K562 (cell line): Measurements from ENCODE around the gene AKNAD1. TPM values are rescaled to one million over a fixed set of nuclear protein-coding genes. Genes with fewer than 3 reads are reported as not detected.

ENCODE experiments used
- ATAC-seq: fragments of 200-7000 bp; cut with Tn5 transposase; 3 replicates; pipeline ENCODE4 v1.9.1; 2020; ENCODE audit warnings: moderate library complexity
- BruUV-seq: library from RNA; stranded (reverse); fragments of 400-500 nt; replicated peaks from 2 replicates; lab custom pipeline; 2021; lab: Mats Ljungman, UMichigan
- CTCF ChIA-PET: fragments of 300-600 bp; formaldehyde crosslinking; extraction: SDS; loops from one replicate; lab custom pipeline; 2021; ENCODE audit warnings: low intra/inter-chr PET ratio; lab: Yijun Ruan, JAX
- POLR2A ChIA-PET: fragments of 300-600, 350-650 bp; sonication (Branson Sonifier 250); formaldehyde crosslinking; extraction: SDS; loops from one replicate; lab custom pipeline; 2021; ENCODE audit warnings: antibody characterized with exemption, inconsistent platforms; lab: Yijun Ruan, JAX
- DNase-seq, 4 experiments: peaks; one replicate each; pipeline versions ENCODE4 v3.0.0 to v3.0.0-alpha.2; 2011 to 2018; ENCODE audit warnings: low spot score in 3 of 4, mixed read lengths in 3 of 4; ENCODE audit errors: extremely low read depth in 1 of 4
- FAIRE-seq: peaks from 2 replicates; lab custom pipeline; 2011; peaks lifted over from hg19 to GRCh38; lab: Jason Lieb, UNC
- H2AFZ ChIP-seq: 2 replicates; pipeline ENCODE4 v1.6.0; 2011; ENCODE audit warnings: low read depth, low read length, control low read depth, inconsistent platforms
- H3K27ac ChIP-seq: fragments of 200-600 bp; 3 replicates; pipeline ENCODE4 v1.8.0; 2011; ENCODE audit warnings: low read depth, mild to moderate bottlenecking, control low read depth, inconsistent platforms, low read length, moderate library complexity, mixed read lengths; ENCODE audit errors: extremely low read depth
- H3K27me3 ChIP-seq, 2 experiments: fragments of 300-600 bp in 1 of 2; 2 replicates in 1 of 2; 3 replicates in 1 of 2; pipeline versions ENCODE4 v1.6.0 to v1.8.0; 2011; ENCODE audit warnings: inconsistent platforms in 2 of 2, low read length in 2 of 2, mild to moderate bottlenecking in 1 of 2, mixed read lengths in 1 of 2, moderate library complexity in 1 of 2; ENCODE audit not compliant: control insufficient read depth in 2 of 2, insufficient read depth in 2 of 2
- H3K36me3 ChIP-seq: fragments of 300-600 bp; 3 replicates; pipeline ENCODE4 v1.8.0; 2011; ENCODE audit warnings: mild to moderate bottlenecking, low read length, inconsistent platforms; ENCODE audit not compliant: control insufficient read depth, insufficient read depth
- H3K4me1 ChIP-seq, 2 experiments: fragments of 200-600 bp in 1 of 2; replicated peaks in 1 of 2; 2 replicates in 1 of 2; 3 replicates in 1 of 2; pipeline versions ENCODE4 v1.5.1 to v1.8.0; 2011; ENCODE audit warnings: inconsistent platforms in 2 of 2, low read length in 2 of 2, mild to moderate bottlenecking in 1 of 2, mixed read lengths in 1 of 2, moderate library complexity in 1 of 2; ENCODE audit not compliant: control insufficient read depth in 2 of 2, insufficient read depth in 2 of 2
- H3K4me2 ChIP-seq: 2 replicates; pipeline ENCODE4 v1.6.1; 2011; ENCODE audit warnings: low read length, control low read depth, inconsistent platforms, mixed read lengths; ENCODE audit not compliant: insufficient read depth
- H3K4me3 ChIP-seq: fragments of 200-600 bp; sonication (generic), shearing (Covaris generic); 2 replicates; pipeline ENCODE4 v1.5.1; 2016; ENCODE audit warnings: control low read depth, inconsistent platforms
- H3K79me2 ChIP-seq: fragments of 200-600 bp; 3 replicates; pipeline ENCODE4 v1.8.0; 2011; ENCODE audit warnings: low read length, inconsistent platforms; ENCODE audit not compliant: control insufficient read depth, insufficient read depth
- H3K9ac ChIP-seq, 2 experiments: 2 replicates each; pipeline versions ENCODE4 v1.6.0 to v1.6.1; 2011; ENCODE audit warnings: low read depth in 2 of 2, low read length in 2 of 2, control low read depth in 1 of 2, inconsistent platforms in 1 of 2, mild to moderate bottlenecking in 1 of 2, mixed read lengths in 1 of 2; ENCODE audit not compliant: insufficient read depth in 1 of 2
- H3K9me1 ChIP-seq: one replicate; pipeline ENCODE4 v1.6.0; 2011; ENCODE audit warnings: inconsistent platforms, mild to moderate bottlenecking, low read length, moderate library complexity; ENCODE audit not compliant: control insufficient read depth, insufficient read depth
- H3K9me3 ChIP-seq: replicated peaks from 2 replicates; pipeline ENCODE4 v1.5.1; 2011; ENCODE audit warnings: low read depth, low read length, inconsistent platforms; ENCODE audit not compliant: control insufficient read depth, insufficient read depth
- H4K20me1 ChIP-seq: replicated peaks from 2 replicates; pipeline ENCODE4 v1.6.1; 2011; ENCODE audit warnings: low read length, inconsistent platforms, mixed read lengths; ENCODE audit not compliant: control insufficient read depth, insufficient read depth
- CBX3 ChIP-seq, 2 experiments: IDR thresholded peaks; 1 replicate in 1 of 2; 2 replicates in 1 of 2; pipeline ENCODE4 v1.6.1; 2012; ENCODE audit warnings: inconsistent platforms in 2 of 2, low read length in 2 of 2, borderline replicate concordance in 1 of 2, control low read depth in 1 of 2
- CREB1 ChIP-seq, 2 experiments: sonication (generic) in 1 of 2; formaldehyde crosslinking in 1 of 2; IDR thresholded peaks; 2 replicates each; pipeline versions ENCODE4 v1.6.1 to v1.8.0; 2012 to 2022; ENCODE audit warnings: inconsistent platforms in 1 of 2, mild to moderate bottlenecking in 1 of 2, missing genetic modification reagents in 1 of 2, moderate library complexity in 1 of 2
- DACH1 ChIP-seq: fragments of 450-650 bp; IDR thresholded peaks from 2 replicates; pipeline ENCODE4 v1.6.1; 2018; ENCODE audit not compliant: partially characterized antibody
- EP400 ChIP-seq: fragments of 450-650 bp; IDR thresholded peaks from 2 replicates; pipeline ENCODE4 v1.6.1; 2017; ENCODE audit warnings: antibody characterized with exemption, mild to moderate bottlenecking, moderate library complexity
- HNRNPK ChIP-seq: fragments of 200-400 bp; formaldehyde crosslinking; IDR thresholded peaks from one replicate; pipeline ENCODE4 v1.6.1; 2018; ENCODE audit warnings: mild to moderate bottlenecking, low read depth, low read length; ENCODE audit not compliant: poor library complexity, severe bottlenecking
- KLF16 ChIP-seq: IDR thresholded peaks from 2 replicates; pipeline ENCODE4 v1.6.1; 2016; ENCODE audit warnings: antibody characterized with exemption
- KLF6 ChIP-seq: fragments of 250-450 bp; sonication (Bioruptor Pico); IDR thresholded peaks from 2 replicates; pipeline ENCODE4 v1.4.0; 2020; ENCODE audit warnings: mild to moderate bottlenecking, moderate library complexity, borderline replicate concordance
- NBN ChIP-seq: fragments of 450-650 bp; IDR thresholded peaks from 2 replicates; pipeline ENCODE4 v1.6.1; 2016; ENCODE audit warnings: low read depth, mild to moderate bottlenecking
- NFATC3 ChIP-seq: fragments of 450-650 bp; IDR thresholded peaks from 2 replicates; pipeline ENCODE4 v1.6.1; 2017; ENCODE audit warnings: mild to moderate bottlenecking
- NFE2 ChIP-seq: IDR thresholded peaks from 2 replicates; pipeline ENCODE4 v1.6.1; 2014; ENCODE audit warnings: antibody characterized with exemption, low read depth
- NFIC ChIP-seq: fragments of 450-650 bp; IDR thresholded peaks from 2 replicates; pipeline ENCODE4 v1.6.1; 2017; ENCODE audit warnings: mild to moderate bottlenecking, inconsistent platforms
- RBFOX2 ChIP-seq: fragments of 200-400 bp; formaldehyde crosslinking; IDR thresholded peaks from 2 replicates; pipeline ENCODE4 v1.6.1; 2017; ENCODE audit warnings: low read depth, mild to moderate bottlenecking, low read length, moderate library complexity
- RBM15 ChIP-seq: fragments of 200-400 bp; formaldehyde crosslinking; IDR thresholded peaks from 2 replicates; pipeline ENCODE4 v1.6.1; 2018; ENCODE audit warnings: mild to moderate bottlenecking, low read length, moderate library complexity; ENCODE audit not compliant: insufficient read depth
- SPI1 ChIP-seq: IDR thresholded peaks from 2 replicates; pipeline ENCODE4 v1.6.1; 2011; ENCODE audit warnings: low read depth, low read length, control low read depth, borderline replicate concordance
- TAF7 ChIP-seq: fragments of 450-650 bp; IDR thresholded peaks from 2 replicates; pipeline ENCODE4 v1.6.1; 2016; ENCODE audit warnings: missing genetic modification characterization, missing compliant biosample characterization
- TAL1 ChIP-seq: fragments of 450-650 bp; IDR thresholded peaks from 2 replicates; pipeline ENCODE4 v1.6.1; 2016; ENCODE audit warnings: mild to moderate bottlenecking
- WHSC1 ChIP-seq: IDR thresholded peaks from one replicate; pipeline ENCODE4 v1.6.1; 2012; ENCODE audit warnings: low read length, control low read depth, inconsistent platforms
- ZNF699 ChIP-seq: fragments of 250-450 bp; sonication (Bioruptor Pico); IDR thresholded peaks from 2 replicates; pipeline ENCODE4 v1.8.0; 2021; ENCODE audit warnings: mild to moderate bottlenecking, moderate library complexity; ENCODE audit not compliant: insufficient replicate concordance
- WGBS: fragments of 100-300 bp; shearing (Covaris generic); methylation state at CpG from one replicate; pipeline ENCODE4 v1.1.6; 2016; ENCODE audit warnings: low coverage, mixed read lengths; ENCODE audit not compliant: insufficient coverage; ENCODE audit errors: missing lambda C conversion rate; 5-methylcytosine and 5-hydroxymethylcytosine counted together
- in situ Hi-C: fragments of 300-500 bp; cut with MboI; formaldehyde crosslinking; loops from 4 replicates; pipeline ENCODE4 v1.15.0; 2018; ENCODE audit warnings: inconsistent platforms, mixed read lengths
- intact Hi-C: fragments of 100-400 bp; cut with micrococcal nuclease; formaldehyde crosslinking; loops from 2 replicates; pipeline ENCODE4 v1.14.2; 2022
- polyA plus RNA-seq, 8 experiments: library from polyadenylated mRNA; depleted of rRNA in 4 of 8; stranded (reverse) in 5 of 8; unstranded in 3 of 8; fragments of >200 nt; fragmentation: Nextera tagmentation in 2 of 8; fragmentation: Illumina TruSeq in 1 of 8; extraction: Ambion mirVana in 2 of 8; extraction: Trizol in 1 of 8; gene quantifications; 2 replicates each; pipeline versions ENCODE4 v1.2.1 to v1.2.3, GENCODE V29; 2011 to 2014; ENCODE audit warnings: inconsistent platforms in 1 of 8, missing spikeins in 1 of 8
- total RNA-seq, 7 experiments: library from RNA; depleted of rRNA in 6 of 7; stranded (reverse); fragments of >200 nt in 6 of 7; fragmentation: Illumina TruSeq in 2 of 7; extraction: Trizol in 2 of 7; gene quantifications; 2 replicates each; pipeline versions ENCODE4 v1.2.1 to v1.2.3, GENCODE V29; 2011 to 2021; ENCODE audit warnings: low replicate concordance in 1 of 7
- TF ChIP-seq, protein P1 (sequence below), 3 experiments: IDR thresholded peaks in 2 of 3; conservative IDR thresholded peaks in 1 of 3; 2 replicates each; pipeline ENCODE4 v1.5.1; 2011 to 2012; ENCODE audit warnings: low read length in 3 of 3, mild to moderate bottlenecking in 3 of 3, control low read depth in 2 of 3, improper control_type of control experiment in 1 of 3, inconsistent platforms in 1 of 3, low read depth in 1 of 3, mixed read lengths in 1 of 3, moderate library complexity in 1 of 3; ENCODE audit not compliant: insufficient read depth in 2 of 3
- TF ChIP-seq, protein P2 (sequence below): fragments of 450-650 bp; IDR thresholded peaks from 2 replicates; pipeline ENCODE4 v1.6.1; 2017; ENCODE audit warnings: mild to moderate bottlenecking, moderate library complexity

AKNAD1 gene
- total and polyA plus RNA-seq, 9 of the 15 experiments (the other 6 are each of a cell fraction or from before 2014, with no cell fraction given), result 0.13 to 0.30 TPM; not detected in 7

- no peak overlapping the region for H2AFZ ChIP-seq
- no peaks in the 10 kb centered on the region for H3K9me1 ChIP-seq
- H3K36me3 ChIP-seq, result no peaks in the 10 kb centered on the region
- ATAC-seq (no peak), DNase-seq (no peak), FAIRE-seq (no peak)
- no peaks in the 10 kb centered on the region for H3K9me3 ChIP-seq
- no peak overlapping the region for H3K4me3 ChIP-seq
- ChIA-PET CTCF (interaction anchor here (1.0 to 6.3 kb wide), 2 partner anchors 71 to 286 kb away, joined by 3 to 89 read pairs; no protein-coding TSS in a partner anchor), POLR2A (interaction anchor here (0.6 to 1.4 kb wide), 4 partner anchors 9 to 45 kb away, joined by 3 read pairs; no protein-coding TSS in a partner anchor)
- H3K27me3 ChIP-seq, result no peaks in the 10 kb centered on the region
- no TSS peak for BruUV-seq
- TF ChIP-seq KLF6 (CRISPR knock-in tag), result no peak
- TF ChIP-seq, protein P1, sequence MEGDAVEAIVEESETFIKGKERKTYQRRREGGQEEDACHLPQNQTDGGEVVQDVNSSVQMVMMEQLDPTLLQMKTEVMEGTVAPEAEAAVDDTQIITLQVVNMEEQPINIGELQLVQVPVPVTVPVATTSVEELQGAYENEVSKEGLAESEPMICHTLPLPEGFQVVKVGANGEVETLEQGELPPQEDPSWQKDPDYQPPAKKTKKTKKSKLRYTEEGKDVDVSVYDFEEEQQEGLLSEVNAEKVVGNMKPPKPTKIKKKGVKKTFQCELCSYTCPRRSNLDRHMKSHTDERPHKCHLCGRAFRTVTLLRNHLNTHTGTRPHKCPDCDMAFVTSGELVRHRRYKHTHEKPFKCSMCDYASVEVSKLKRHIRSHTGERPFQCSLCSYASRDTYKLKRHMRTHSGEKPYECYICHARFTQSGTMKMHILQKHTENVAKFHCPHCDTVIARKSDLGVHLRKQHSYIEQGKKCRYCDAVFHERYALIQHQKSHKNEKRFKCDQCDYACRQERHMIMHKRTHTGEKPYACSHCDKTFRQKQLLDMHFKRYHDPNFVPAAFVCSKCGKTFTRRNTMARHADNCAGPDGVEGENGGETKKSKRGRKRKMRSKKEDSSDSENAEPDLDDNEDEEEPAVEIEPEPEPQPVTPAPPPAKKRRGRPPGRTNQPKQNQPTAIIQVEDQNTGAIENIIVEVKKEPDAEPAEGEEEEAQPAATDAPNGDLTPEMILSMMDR (IDR thresholded peaks at IDR 0.05 in 2 of 3, conservative IDR thresholded peaks at IDR 0.05 in 1 of 3; ENCODE audit: insufficient read depth in 2 of 3, low read depth in 1 of 3, low read length in 3 of 3), result no peak
- no peak for TF ChIP-seq NFIC
- no peak for TF ChIP-seq KLF16
- no peak for TF ChIP-seq TAL1
- TF ChIP-seq, protein P2, sequence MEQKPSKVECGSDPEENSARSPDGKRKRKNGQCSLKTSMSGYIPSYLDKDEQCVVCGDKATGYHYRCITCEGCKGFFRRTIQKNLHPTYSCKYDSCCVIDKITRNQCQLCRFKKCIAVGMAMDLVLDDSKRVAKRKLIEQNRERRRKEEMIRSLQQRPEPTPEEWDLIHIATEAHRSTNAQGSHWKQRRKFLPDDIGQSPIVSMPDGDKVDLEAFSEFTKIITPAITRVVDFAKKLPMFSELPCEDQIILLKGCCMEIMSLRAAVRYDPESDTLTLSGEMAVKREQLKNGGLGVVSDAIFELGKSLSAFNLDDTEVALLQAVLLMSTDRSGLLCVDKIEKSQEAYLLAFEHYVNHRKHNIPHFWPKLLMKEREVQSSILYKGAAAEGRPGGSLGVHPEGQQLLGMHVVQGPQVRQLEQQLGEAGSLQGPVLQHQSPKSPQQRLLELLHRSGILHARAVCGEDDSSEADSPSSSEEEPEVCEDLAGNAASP, result no peak
- no peak for TF ChIP-seq CBX3 (IDR thresholded peaks at IDR 0.05; ENCODE audit: borderline replicate concordance in 1 of 2, low read length in 2 of 2)
- TF ChIP-seq NFATC3, result no peak
- no peak for TF ChIP-seq EP400
- no peak for TF ChIP-seq HNRNPK
- TF ChIP-seq NBN, result no peak
- TF ChIP-seq NFE2, result no peak
- no peak for TF ChIP-seq RBFOX2
- TF ChIP-seq TAF7 (tag), result no peak
- no peak for TF ChIP-seq CREB1 (IDR thresholded peaks at IDR 0.05)
- TF ChIP-seq CREB1 (CRISPR knock-in tag; IDR thresholded peaks at IDR 0.05), result no peak
- TF ChIP-seq RBM15, result no peak
- TF ChIP-seq DACH1, result no peak
- TF ChIP-seq SPI1, result no peak
- TF ChIP-seq WHSC1, result no peak
- TF ChIP-seq ZNF699 (CRISPR knock-in tag), result no peak
- H4K20me1 ChIP-seq, result no peaks in the 10 kb centered on the region
- WGBS, result 43% methylated on average over 3 of the region's 3 CpGs
- intact Hi-C loops, result loop anchor here (5.0 kb wide), 1 partner anchor 366 kb away; no protein-coding TSS in a partner anchor
- H3K4me2 ChIP-seq, result no peak overlapping the region
- H3K9ac ChIP-seq, result no peak overlapping the region
- H3K79me2 ChIP-seq, result no peaks in the 10 kb centered on the region
- peaks cover 3 to 4% of the 10 kb centered on the region in 2 experiments; a peak in 3 of 5 replicates for H3K4me1 ChIP-seq
- in situ Hi-C loops, result loop anchor here (5.0 kb wide), 2 partner anchors 66 to 286 kb away; partner anchors contain the start of gene ELAPOR1
- no peak overlapping the region for H3K27ac ChIP-seq
These were observed 30.7 kb downstream of the AKNAD1 start for GRCh38 chr1:108826081-108826635.
